Small intestine (tissue), 7 donors: ENCODE measurements around the gene CSPG4. TPM values are rescaled to one million over a fixed set of nuclear protein-coding genes. Genes with fewer than 3 reads are reported as not detected.
"Not testable (repeated sequence)": the region's sequence is repeated elsewhere in the genome, so short reads cannot be mapped to it uniquely, and the experiment has no call there.

Source experiments
- DNase-seq, 2 donors: peaks; one replicate each; pipeline versions ENCODE4 v3.0.0 to v3.0.0-alpha.2; 2013
- FAIRE-seq: peaks from 2 replicates; lab custom pipeline; 2012; peaks lifted over from hg19 to GRCh38; lab: Jason Lieb, UNC
- H3K27ac ChIP-seq, 3 donors: one replicate each; pipeline ENCODE4 v1.5.1; 2013; ENCODE audit warnings: low read length in 2 of 3, mild to moderate bottlenecking in 2 of 3, control low read depth in 1 of 3, inconsistent platforms in 1 of 3, low read depth in 1 of 3, moderate library complexity in 1 of 3
- H3K27me3 ChIP-seq, 3 donors: one replicate each; pipeline ENCODE4 v1.6.1; 2013; ENCODE audit warnings: low read length in 3 of 3, inconsistent platforms in 1 of 3; ENCODE audit not compliant: control insufficient read depth in 3 of 3, insufficient read depth in 3 of 3
- H3K36me3 ChIP-seq, 3 donors: one replicate each; pipeline ENCODE4 v1.6.1; 2013; ENCODE audit warnings: low read length in 3 of 3, inconsistent platforms in 1 of 3, low read depth in 1 of 3, mild to moderate bottlenecking in 1 of 3, moderate library complexity in 1 of 3; ENCODE audit not compliant: control insufficient read depth in 3 of 3, insufficient read depth in 2 of 3
- H3K4me1 ChIP-seq, 3 donors: one replicate each; pipeline ENCODE4 v1.6.1; 2013; ENCODE audit warnings: low read length in 2 of 3, inconsistent platforms in 1 of 3, low read depth in 1 of 3, mild to moderate bottlenecking in 1 of 3, moderate library complexity in 1 of 3; ENCODE audit not compliant: control insufficient read depth in 3 of 3, insufficient read depth in 2 of 3
- H3K4me3 ChIP-seq, 3 donors: one replicate each; pipeline ENCODE4 v1.5.1; 2013; ENCODE audit warnings: low read length in 3 of 3, control low read depth in 1 of 3, inconsistent platforms in 1 of 3, low read depth in 1 of 3, mild to moderate bottlenecking in 1 of 3, moderate library complexity in 1 of 3
- H3K9me3 ChIP-seq, 2 donors: one replicate each; pipeline ENCODE4 v1.6.1; 2013; ENCODE audit warnings: low read depth in 1 of 2, low read length in 1 of 2; ENCODE audit not compliant: control insufficient read depth in 2 of 2, insufficient read depth in 1 of 2
- WGBS, 3 donors: extraction: QIAGEN DNeasy Blood & Tissue Kit; methylation state at CpG; one replicate each; pipeline ENCODE4 v1.1.7; 2013; 5-methylcytosine and 5-hydroxymethylcytosine counted together
- polyA plus RNA-seq, 4 donors: library from polyadenylated mRNA; stranded (reverse) in 3 of 4; unstranded in 1 of 4; fragments of 200-250 nt in 3 of 4; fragments of 120-200 nt in 1 of 4; gene quantifications; one replicate each; pipeline versions ENCODE4 v1.2.1 to v1.2.3, GENCODE V29; 2013
- donor health status: healthy with polysubstance abuse.
- donor health status: control.
- donor health status: control.
- donor health status: Bipolar disorder and iron deficiency.
- donor health status: healthy.

Gene CSPG4
- polyA plus RNA-seq, 4 donors = 0.22 to 7.2 (median 2.5) TPM

DNA sequence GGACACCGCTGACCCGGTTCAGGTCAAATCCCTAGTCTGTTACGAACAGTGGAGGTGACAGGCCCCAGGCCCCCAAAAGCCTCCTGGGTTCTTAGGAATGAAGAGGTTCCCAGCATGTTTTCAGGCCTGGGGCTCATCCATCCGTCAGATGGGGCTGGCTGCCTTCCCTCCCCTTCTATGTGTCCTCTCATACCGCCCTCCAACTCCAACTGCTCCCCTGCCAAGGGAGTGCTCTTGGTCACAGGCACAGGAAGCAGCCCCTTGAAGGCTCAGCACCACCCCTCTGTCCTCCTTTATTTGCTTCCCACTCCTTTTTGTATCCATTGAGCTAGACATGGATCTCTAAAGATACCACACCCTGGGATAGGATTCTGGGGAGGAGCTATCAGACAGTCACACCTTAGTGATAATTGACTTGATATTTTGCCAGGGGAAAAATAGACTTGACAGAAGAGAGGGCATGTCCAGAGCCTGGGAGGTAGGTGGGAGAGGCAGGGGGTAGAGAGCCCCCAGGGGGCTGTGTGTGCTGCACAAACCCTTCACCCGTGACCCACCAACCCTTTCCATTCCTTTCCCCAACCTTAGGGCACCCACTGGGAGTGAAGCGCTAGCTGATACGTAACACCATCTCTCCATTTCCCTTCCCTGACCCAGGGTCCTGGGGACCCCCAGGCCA, 10.7 kb upstream of the CSPG4 start:
- Histone ChIP-seq H3K27ac (peak overlapping the region; percentile 34 to 89 (median 85)), H3K27me3 (no peaks in the 10 kb centered on the region), H3K36me3 (no peaks in the 10 kb centered on the region), H3K4me1 (peaks cover 2 to 32% (median 8%) of the 10 kb centered on the region in 3 donors), H3K9me3 (no peaks in the 10 kb centered on the region), H3K4me3 (no peak overlapping the region)
- WGBS, 3 donors = 66 to 68% (median 67%) methylated on average over 8 of the region's 8 CpGs
- FAIRE-seq (no peak), DNase-seq (peak; percentile 73 to 76)

DNA sequence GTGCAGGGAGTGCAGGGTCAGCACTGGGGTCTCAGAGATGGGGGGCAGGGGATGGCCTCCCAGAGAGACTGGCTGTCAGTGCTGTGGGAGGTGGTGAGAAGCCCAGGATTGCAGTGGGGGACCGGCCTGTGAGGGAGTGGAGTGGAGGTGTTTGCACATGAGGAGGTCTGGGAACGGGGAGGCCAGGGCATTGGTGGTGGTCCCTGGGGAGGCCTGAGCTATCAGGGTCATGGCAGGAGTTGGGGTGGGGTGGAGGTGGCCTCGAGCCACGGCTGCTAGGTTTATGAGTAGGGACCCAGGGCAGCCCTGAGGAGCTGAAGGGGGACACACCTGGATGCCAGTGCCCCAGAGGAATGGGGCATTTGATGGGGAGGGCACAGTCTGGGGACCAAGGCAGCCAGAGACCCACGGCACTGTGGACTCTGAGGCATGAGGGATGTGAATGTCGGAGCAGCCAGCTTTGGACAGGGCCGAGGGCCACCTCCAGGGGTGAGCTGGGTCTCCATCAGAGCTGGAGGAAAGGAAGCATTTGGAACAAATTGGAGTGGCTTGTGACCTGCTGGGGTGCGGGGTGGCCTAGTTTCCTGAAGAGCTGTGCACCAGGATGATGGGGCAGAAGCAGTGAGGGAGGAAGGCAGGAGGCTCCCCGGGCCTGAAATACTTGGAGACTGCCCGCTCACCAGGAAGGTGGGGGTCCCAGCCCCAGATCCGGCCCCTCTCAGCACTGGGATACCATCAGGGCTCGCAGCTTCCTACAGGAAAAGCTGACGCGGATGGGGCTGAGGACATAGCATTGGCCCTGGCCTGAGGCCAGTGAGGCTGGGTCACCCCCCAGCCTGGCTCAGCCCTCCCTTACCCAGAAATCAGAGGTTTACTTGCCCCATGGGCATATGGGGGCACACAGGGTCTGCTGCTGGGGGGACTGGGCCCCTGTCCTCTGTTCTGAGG, 9.5 kb upstream of the CSPG4 start:
- Histone ChIP-seq H3K4me3 (no peak overlapping the region), H3K27me3 (peaks cover 0 to 2% (median 0%) of the 10 kb centered on the region in 3 donors), H3K36me3 (no peaks in the 10 kb centered on the region), H3K4me1 (peaks cover 2 to 32% (median 8%) of the 10 kb centered on the region in 3 donors), H3K27ac (peak overlapping the region in 2 of 3 donors; percentile 85 to 89), H3K9me3 (no peaks in the 10 kb centered on the region)
- WGBS, 3 donors = 78 to 90% (median 83%) methylated on average over 14 of the region's 14 CpGs
- DNase-seq (no peak), FAIRE-seq (no peak)

DNA sequence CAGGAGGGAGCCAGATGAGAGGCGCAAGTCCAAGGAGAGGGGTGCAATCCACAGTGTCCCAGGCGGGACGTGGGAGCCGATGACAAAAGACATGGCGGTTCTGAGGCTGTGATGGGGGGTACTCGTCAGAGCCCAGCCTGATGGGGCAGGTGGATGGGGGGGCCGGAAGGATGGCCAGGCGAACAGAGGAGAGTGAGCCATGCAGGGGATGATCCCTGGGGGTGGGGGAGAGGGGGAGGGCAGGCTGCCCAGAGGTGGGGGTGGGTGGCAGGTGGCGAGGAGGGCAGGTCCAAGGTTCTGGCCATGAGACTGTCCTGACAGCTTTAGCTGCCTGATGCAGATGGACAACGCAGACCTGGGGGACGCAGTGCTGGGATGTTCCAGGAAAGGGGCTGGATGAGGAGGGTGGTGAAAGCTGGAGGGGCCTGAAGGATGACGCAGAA, 8.9 kb upstream of the CSPG4 start:
- FAIRE-seq (no peak), DNase-seq (no peak)
- 51 to 83% (median 65%) methylated on average over 12 of the region's 12 CpGs for WGBS, 3 donors
- H3K4me3 ChIP-seq = no peak overlapping the region
- peaks cover 2 to 32% (median 8%) of the 10 kb centered on the region in 3 donors for H3K4me1 ChIP-seq
- H3K27me3 ChIP-seq = peaks cover 0 to 2% (median 0%) of the 10 kb centered on the region in 3 donors
- no peaks in the 10 kb centered on the region for H3K36me3 ChIP-seq
- H3K9me3 ChIP-seq = no peaks in the 10 kb centered on the region
- no peak overlapping the region for H3K27ac ChIP-seq

DNA sequence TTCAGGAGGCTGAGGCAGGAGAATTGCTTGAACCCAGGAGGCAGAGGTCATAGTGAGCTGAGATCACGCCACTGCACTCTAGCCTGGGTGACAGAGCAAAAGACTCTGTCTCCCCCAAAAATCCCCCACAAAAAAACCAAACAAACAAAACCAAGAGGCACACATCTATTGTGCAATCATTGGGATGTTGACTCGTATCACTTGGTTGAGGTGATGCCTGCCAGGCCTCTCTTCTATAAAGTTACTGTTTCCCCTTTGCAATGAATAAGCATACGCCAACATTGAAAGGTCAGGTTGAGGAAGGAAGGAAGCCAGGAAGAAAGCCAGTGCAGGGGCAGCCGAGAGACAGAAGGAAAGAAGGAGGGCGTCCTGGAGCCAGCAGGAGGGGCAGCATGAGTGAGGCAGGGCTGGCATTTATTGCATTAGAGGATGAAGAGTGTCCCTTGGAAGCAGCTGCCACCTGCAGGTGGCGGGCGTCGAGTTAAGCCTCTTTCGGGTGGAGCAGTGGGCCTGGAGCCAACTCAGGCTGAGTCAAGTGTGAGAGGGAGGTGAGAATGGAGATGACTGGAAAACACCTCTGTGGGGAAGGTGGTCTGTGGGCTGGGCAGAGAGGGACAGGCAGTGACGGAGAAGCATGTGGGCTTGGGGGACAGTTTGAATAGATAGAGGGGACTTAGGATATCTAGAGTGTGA, 8.3 kb upstream of the CSPG4 start:
- 13 to 33% (median 17%) methylated on average over 10 of the region's 10 CpGs for WGBS, 3 donors
- H3K4me3 ChIP-seq = no peak overlapping the region
- H3K9me3 ChIP-seq = no peaks in the 10 kb centered on the region
- FAIRE-seq (no peak), DNase-seq (peak; percentile 84 to 87)
- no peak overlapping the region for H3K27ac ChIP-seq
- peaks cover 2 to 32% (median 8%) of the 10 kb centered on the region in 3 donors for H3K4me1 ChIP-seq
- peaks cover 0 to 2% (median 0%) of the 10 kb centered on the region in 3 donors for H3K27me3 ChIP-seq
- H3K36me3 ChIP-seq = no peaks in the 10 kb centered on the region

DNA sequence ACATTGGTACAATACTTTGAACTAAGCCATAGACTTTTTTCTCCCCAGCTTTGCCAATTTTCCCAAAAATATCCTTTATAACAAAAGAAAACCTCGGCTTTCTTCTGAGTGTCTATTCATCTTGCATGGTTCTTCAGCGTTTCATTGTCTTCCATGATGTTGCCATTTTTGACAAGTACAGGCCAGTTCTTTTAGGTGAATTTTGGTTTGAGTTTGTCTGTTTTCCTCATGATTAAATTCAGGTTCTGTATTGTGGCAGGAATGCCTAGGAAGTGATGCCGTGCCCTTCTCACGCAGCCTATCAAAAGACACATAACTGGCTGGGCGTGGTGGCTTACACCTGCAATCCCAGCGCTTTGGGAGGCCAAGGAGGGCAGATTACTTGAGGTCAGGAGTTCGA, 7.6 kb upstream of the CSPG4 start:
- Histone ChIP-seq H3K36me3 (no peaks in the 10 kb centered on the region), H3K4me1 (peaks cover 2 to 32% (median 8%) of the 10 kb centered on the region in 3 donors), H3K9me3 (no peaks in the 10 kb centered on the region), H3K27ac (no peak overlapping the region), H3K27me3 (peaks cover 0 to 2% (median 0%) of the 10 kb centered on the region in 3 donors), H3K4me3 (no peak overlapping the region)
- FAIRE-seq = no peak
- no peak for DNase-seq
- 47 to 80% (median 69%) methylated on average over 7 of the region's 7 CpGs for WGBS, 3 donors

DNA sequence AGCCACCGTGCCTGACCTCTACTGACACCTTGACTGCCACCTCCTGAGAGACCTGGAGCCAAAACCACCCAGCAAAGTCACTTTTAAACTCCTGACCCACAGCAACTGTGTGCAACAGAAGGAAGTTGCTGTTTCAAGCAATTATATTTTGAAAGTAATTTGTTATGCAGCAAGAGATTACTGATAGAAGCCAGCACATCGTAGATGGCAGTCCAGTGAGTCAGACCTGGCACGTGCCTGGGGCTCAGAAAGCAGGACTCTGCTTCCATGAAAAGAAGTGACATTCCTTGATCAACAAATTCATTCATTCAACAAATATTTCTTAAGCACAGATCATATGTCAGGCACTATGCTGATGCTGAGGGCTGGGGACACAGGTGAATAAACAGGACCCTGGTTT, 5.7 kb upstream of the CSPG4 start:
- DNase-seq (peak in 1 of 2 donors; percentile 30), FAIRE-seq (no peak)
- Histone ChIP-seq H3K27me3 (peaks cover 0 to 2% (median under 1%) of the 10 kb centered on the region in 3 donors), H3K36me3 (no peaks in the 10 kb centered on the region), H3K27ac (peak overlapping the region in 1 of 3 donors; percentile 3), H3K4me1 (peaks cover 0 to 16% (median 2%) of the 10 kb centered on the region in 3 donors), H3K9me3 (no peaks in the 10 kb centered on the region), H3K4me3 (no peak overlapping the region)
- 33 to 43% (median 37%) methylated on average over 3 of the region's 3 CpGs for WGBS, 3 donors

DNA sequence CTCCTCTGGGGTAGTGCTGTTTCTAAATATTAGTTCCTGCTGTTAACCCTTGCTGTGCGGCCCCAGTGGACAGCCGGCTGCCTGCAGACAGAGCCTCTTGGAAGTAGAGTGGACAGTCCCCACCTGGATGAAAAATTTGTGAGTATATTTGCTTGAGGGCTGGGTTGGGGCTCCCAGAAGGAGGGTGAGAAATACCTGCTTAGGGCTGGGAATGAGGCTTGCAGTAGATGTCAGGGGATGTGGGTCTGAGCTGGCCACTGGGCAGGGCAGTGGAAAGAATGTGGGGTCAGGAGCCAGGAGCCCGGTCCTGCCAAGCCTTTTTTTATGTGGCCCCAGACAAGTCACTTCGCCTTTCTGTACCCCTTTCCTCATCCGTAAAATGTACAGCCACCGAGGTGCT, 4.4 kb upstream of the CSPG4 start:
- not testable (repeated sequence) for H3K27ac ChIP-seq, FAIRE-seq, H3K4me3 ChIP-seq, H3K9me3 ChIP-seq, DNase-seq, H3K27me3 ChIP-seq, H3K36me3 ChIP-seq
- peaks cover 0 to 14% (median 0%) of the 10 kb centered on the region in 3 donors for H3K4me1 ChIP-seq
- WGBS, 3 donors = 75 to 97% (median 87%) methylated on average over 6 of the region's 6 CpGs
